Mucosa of stomach (tissue), 1 donor: ENCODE data around the gene TMEM131L.
"Not testable (repeated sequence)": the region's sequence is repeated elsewhere in the genome, so short reads cannot be mapped to it uniquely, and the experiment has no call there.

ENCODE experiments used
- H3K27me3 ChIP-seq: one replicate; pipeline ENCODE4 v1.7.0; 2013; ENCODE audit warnings: mild to moderate bottlenecking, low read length; ENCODE audit not compliant: control insufficient read depth, insufficient read depth
- H3K36me3 ChIP-seq: one replicate; pipeline ENCODE4 v1.7.0; 2013; ENCODE audit warnings: low read length; ENCODE audit not compliant: control insufficient read depth, insufficient read depth
- H3K4me1 ChIP-seq: one replicate; pipeline ENCODE4 v1.7.0; 2013; ENCODE audit warnings: mild to moderate bottlenecking, low read length; ENCODE audit not compliant: control insufficient read depth, insufficient read depth
- H3K4me3 ChIP-seq: one replicate; pipeline ENCODE4 v1.7.0; 2013; ENCODE audit warnings: low read length
- H3K9ac ChIP-seq: one replicate; pipeline ENCODE4 v1.7.0; 2013; ENCODE audit warnings: mild to moderate bottlenecking, low read length, moderate library complexity
- H3K9me3 ChIP-seq: one replicate; pipeline ENCODE4 v1.7.0; 2013; ENCODE audit warnings: mild to moderate bottlenecking, low read length, moderate library complexity; ENCODE audit not compliant: control insufficient read depth
- donor health status: Pancreatic carcinoma.

TMEM131L gene

DNA sequence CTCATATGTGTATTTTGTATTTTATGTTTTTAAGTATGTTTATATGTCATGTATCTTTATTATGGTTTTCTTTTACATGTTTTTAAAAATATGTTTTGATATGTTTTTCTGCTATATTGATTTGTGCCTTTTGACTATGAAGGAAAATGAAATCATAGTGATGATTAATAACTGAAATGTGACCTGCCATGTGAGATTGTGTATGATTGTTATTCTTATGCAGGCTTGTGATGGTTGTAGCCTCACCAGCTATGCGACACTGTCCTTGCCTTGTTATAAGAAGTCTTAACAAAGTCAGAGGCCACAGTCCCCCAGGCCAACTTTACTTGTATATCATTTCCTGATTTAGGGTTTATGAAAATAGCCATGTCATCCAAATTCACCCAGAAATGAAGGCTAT lies 83.2 kb downstream of the TMEM131L start:
- Histone ChIP-seq H3K36me3 (no peaks in the 10 kb centered on the region), H3K4me1 (no peaks in the 10 kb centered on the region), H3K9me3 (no peaks in the 10 kb centered on the region), H3K27me3 (no peaks in the 10 kb centered on the region), H3K4me3 (no peak overlapping the region), H3K9ac (no peak overlapping the region)

DNA sequence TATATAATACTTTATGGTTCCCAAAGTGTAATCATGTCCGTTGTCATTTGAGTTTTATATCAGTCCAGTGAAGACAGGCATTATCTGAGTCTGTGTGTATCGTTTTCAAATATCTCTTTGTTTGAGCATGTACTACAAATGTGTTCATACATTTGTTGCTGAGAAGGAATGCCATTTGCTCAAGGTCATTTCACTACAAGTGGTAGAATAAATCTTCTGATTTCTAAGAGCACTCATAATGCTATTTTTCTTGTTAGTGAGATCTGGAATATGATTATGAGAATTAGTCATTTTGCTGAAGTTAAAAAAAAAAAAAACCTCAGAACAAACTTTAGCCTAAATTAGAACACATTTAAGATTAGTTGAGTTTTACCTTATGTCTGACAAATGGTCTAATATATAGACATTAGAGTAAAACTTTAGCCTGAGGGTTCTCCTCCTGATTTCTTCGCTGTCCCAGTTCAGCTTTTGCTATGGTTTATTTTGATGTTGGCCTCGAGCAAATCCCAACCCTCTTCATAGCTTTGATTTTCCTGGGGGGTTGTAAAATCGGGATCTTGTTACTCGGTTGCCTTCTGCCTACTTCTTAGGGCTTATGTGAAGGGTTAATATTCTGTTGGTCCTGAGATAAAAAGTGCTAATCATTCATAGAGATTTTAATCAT lies 87.1 kb downstream of the TMEM131L start:
- Histone ChIP-seq H3K4me1 (no peaks in the 10 kb centered on the region), H3K4me3 (no peak overlapping the region), H3K9me3 (no peaks in the 10 kb centered on the region), H3K27me3 (no peaks in the 10 kb centered on the region), H3K9ac (no peak overlapping the region), H3K36me3 (no peaks in the 10 kb centered on the region)

DNA sequence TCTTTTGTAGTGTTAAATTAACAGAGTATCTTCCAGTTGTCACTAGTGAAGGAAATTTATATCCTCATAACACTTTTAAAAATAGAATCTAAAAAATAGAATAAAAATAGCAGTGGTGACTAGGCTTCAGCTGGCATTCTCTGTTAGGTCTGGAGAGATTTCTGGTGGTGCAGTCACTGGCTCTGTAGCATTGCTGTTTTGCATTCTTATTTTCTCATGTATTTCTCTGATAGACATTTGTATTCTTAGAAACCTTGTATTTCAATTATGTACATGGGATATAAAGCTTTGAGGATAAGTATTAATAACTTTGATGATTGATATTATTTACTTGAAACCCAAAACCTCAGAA lies 87.6 kb downstream of the TMEM131L start:
- no peak overlapping the region for H3K9ac ChIP-seq
- H3K36me3 ChIP-seq: no peaks in the 10 kb centered on the region
- no peaks in the 10 kb centered on the region for H3K27me3 ChIP-seq
- H3K9me3 ChIP-seq: no peaks in the 10 kb centered on the region
- H3K4me3 ChIP-seq: no peak overlapping the region
- no peaks in the 10 kb centered on the region for H3K4me1 ChIP-seq

DNA sequence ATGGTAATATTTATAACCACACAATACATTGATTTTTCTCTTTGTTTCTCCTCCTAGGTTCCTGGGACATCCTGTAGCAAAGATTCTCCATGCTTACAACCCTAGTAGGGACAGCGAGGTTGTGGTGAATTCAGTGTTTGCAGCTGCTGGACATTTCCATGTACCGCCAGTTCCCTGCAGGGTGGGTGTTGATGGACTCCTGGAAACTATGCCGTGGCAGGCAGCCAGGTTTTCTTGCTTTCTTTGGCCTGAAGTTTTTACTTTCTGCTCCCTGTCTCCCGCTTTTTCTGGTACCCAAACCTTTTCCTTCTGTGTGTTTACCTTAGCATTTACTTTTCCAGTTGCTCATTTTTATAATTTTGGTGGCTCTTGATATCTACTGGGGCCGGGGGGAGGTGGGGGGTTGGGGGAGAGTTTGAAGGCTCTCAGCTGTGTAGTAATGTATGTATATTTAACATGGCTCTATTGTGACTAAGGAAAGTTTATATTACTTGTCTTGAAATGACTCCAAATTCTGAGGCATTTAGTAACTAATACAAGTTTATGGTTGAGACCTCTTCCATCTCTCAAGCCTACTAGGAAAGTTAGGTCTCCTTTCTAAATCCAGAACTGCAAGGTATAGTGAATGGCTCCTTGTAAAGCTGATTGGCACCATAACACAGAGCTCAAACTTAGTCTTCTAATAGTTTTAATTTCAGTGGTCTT lies 89.7 kb downstream of the TMEM131L start:
- H3K36me3 ChIP-seq: no peaks in the 10 kb centered on the region
- no peaks in the 10 kb centered on the region for H3K9me3 ChIP-seq
- no peaks in the 10 kb centered on the region for H3K4me1 ChIP-seq
- H3K9ac ChIP-seq: no peak overlapping the region
- H3K4me3 ChIP-seq: no peak overlapping the region
- no peaks in the 10 kb centered on the region for H3K27me3 ChIP-seq

DNA sequence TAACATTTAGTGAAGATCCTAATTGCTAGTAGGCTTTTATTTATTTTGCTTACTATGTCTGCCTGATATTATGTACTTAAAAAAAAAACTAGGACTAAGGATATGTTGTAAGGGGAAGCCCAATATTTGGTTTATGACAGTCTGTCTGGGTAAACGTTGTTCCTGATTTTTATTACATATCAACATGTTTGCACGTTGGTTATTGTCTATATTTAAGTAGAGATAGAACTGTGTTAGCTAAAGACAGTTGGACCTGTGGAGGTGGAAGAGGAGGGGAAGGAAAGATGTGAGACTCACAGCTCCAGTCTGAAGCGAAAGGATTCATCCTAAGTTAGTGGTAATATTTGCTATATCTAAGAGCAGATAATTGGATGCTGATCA lies 90.3 kb downstream of the TMEM131L start:
- no peaks in the 10 kb centered on the region for H3K9me3 ChIP-seq
- no peak overlapping the region for H3K4me3 ChIP-seq
- no peaks in the 10 kb centered on the region for H3K4me1 ChIP-seq
- no peaks in the 10 kb centered on the region for H3K27me3 ChIP-seq
- no peaks in the 10 kb centered on the region for H3K36me3 ChIP-seq
- no peak overlapping the region for H3K9ac ChIP-seq

DNA sequence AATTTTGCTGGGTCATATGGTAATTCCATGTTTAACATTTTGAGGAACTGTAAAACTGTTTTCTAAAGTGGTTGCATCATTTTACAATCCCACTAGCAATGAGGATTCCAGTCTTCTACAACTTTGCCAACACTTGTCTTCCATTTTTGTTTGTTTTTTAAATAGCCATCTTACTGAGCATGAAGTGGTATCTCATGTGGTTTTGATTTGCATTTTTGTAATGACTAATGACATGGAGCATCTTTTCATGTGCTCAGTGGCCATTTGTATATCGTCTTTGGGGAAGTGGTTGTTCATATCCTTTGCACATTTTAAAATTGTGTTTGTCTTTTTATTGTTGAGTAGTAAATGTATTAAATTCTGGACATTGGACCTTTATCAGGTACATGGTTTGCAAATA lies 94.7 kb downstream of the TMEM131L start:
- Histone ChIP-seq H3K4me3 (no peak overlapping the region), H3K27me3 (no peaks in the 10 kb centered on the region), H3K4me1 (peaks cover 16% of the 10 kb centered on the region), H3K9ac (no peak overlapping the region), H3K36me3 (no peaks in the 10 kb centered on the region), H3K9me3 (no peaks in the 10 kb centered on the region)

DNA sequence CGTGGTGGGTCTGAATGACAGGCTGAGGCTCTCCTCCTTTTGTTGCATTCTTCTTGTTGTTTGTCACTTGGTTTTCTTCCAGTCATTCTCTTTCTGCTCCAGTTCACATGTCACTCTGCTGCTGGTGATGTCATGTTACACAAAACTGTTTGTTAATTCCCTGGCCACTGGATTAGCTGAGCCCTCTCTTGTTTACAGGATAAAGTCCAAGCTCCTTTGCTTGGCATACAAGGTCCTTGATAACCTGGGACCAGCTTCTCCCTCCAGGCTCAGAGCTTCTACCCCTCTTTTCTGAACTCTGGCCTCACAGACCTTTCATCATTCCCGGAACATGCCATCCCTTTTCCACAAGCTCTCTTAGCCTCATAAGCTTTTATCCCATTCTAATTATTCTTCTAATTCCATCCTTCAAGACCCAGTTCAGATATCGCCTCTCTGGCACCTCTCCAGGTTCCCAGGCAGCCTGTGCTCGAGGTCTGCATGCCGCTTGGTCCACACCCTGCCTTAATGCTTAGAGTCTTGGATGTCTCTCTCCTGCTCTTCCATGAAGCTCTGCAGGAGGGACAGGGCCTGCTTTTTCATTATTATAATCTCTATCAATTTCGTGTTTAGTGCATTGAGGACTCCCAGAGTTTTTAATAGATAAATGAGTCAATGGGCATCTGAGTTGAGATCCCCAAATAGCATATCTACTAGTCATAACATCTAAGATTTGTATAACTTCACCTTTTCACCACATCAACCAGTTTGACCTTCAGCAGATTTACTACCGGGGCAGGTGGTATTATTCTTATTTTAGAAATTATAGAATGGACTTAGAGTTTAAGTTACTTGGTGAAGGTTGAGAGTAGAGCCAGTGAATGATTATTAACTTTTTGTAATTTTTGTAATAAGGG lies 98.7 kb downstream of the TMEM131L start:
- no peaks in the 10 kb centered on the region for H3K36me3 ChIP-seq

DNA sequence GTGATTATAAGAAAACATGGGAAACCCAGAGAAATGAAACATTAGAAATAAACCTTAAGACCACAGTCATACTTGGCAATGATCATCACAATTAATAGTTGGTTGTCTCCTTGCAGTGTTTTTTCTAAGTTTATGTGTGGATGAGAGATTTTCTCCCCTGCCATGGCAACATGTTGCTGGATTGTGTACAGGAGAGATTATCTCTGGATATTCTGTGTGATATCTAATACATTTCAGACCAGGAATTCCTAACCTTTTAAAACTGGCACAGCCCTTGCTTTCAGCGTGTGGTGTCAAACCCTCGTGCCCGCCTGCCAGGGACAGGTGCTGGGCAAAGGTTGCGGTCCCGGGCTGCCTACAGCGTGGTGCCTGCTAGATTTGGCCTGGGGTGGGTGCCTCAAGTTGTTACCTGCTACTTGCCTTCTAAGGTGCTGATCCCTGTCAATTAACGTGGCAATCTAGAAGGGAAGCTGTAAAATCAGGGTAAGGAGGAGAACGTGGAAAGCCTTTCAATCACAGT lies 100.5 kb downstream of the TMEM131L start:
- no peak overlapping the region for H3K4me3 ChIP-seq
- H3K4me1 ChIP-seq: peaks cover 23% of the 10 kb centered on the region
- H3K9ac ChIP-seq: no peak overlapping the region
- no peaks in the 10 kb centered on the region for H3K27me3 ChIP-seq
- no peaks in the 10 kb centered on the region for H3K9me3 ChIP-seq
- H3K36me3 ChIP-seq: no peaks in the 10 kb centered on the region

More for the DNA sequence above, 98.7 kb downstream of the TMEM131L start:
- Histone ChIP-seq H3K4me1 (peaks cover 23% of the 10 kb centered on the region), H3K9me3 (no peaks in the 10 kb centered on the region), H3K27me3 (no peaks in the 10 kb centered on the region), H3K4me3 (no peak overlapping the region), H3K9ac (peak overlapping the region; percentile 26)

DNA sequence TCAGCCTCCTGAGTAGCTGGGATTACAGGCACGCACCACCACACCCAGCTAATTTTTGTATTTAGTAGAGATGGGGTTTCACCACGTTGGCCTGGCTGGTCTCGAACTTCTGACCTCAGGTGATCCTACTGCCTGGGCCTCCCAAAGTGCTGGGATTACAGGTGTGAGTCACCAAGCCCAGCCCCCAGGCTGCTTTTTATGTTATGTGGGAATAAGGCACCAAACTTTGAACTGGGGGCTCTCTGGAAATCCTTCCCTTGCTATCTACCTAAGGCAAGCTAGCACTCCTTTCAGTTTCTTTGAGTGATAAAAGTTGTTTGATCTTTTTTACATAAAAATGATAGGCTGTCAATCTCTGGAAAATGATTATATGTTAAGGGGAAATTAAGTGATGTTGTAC lies 101.5 kb downstream of the TMEM131L start:
- H3K4me3 ChIP-seq, H3K27me3 ChIP-seq, H3K9me3 ChIP-seq, H3K36me3 ChIP-seq, H3K9ac ChIP-seq: not testable (repeated sequence)
- H3K4me1 ChIP-seq: peaks cover 23% of the 10 kb centered on the region

DNA sequence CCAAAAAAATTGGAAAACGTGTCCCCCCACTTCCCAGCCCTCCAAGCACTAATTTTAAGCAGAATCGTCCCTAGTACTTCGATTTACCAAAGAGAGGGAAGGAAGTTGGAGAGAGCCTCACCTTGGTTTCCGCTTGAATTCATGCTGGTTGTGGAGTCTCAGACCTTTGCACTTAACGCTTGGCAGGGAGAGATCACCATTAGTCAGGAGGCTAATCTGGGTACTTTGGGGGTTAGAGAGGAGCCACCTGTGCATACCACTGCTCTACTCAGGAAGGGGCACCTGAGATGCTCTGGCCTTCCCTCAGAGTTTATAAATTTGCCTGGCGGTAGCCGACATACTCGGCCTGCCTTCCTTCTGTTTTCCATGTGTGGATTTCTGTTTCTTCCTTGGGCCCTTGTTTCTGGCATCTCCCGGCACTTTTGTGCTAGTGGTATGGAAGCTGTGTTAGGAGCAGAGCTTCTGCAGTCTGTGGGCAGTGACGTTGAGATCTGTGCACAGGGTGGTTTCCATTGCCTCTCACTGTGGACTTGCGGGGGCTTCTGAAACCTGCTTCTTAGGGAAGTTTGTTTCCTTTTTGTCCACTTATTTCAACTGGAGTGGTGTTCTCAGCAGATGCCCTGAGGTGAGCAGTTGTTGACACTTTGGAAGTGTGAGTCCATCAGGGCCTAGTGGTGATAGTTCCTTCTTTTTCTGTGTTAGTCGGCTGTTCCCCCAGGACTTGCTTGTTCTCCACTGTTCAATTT lies 104.2 kb downstream of the TMEM131L start:
- peaks cover 14% of the 10 kb centered on the region for H3K4me1 ChIP-seq
- H3K9ac ChIP-seq: no peak overlapping the region
- no peak overlapping the region for H3K4me3 ChIP-seq
- H3K9me3 ChIP-seq: no peaks in the 10 kb centered on the region
- no peaks in the 10 kb centered on the region for H3K27me3 ChIP-seq
- H3K36me3 ChIP-seq: no peaks in the 10 kb centered on the region

DNA sequence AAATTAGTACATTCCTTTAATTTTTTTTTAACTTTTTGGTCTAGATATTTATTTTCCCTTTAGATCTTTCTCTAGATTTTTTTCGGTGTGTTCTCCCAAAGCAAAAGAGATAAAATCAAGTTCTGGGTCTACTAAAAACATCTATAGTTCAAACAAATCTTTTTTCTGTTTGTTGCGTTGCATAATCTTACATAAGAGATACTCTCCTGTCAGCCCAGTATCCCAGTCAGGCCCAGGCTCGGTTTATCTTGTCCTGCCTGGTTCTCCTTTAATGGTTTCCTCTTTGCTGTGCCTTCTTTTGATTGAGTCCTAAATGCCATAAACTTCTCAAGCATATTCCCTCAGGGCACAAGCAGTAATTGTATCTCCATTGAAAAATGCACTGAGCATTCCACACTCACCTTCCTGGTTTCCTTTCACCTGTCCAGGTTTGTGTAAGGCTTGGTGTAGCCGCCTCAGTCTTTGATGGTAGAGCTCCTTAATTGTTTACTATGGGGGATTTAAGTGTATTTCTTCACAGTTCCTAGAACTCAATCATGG lies 104.9 kb downstream of the TMEM131L start:
- Histone ChIP-seq H3K36me3 (no peaks in the 10 kb centered on the region), H3K4me1 (peaks cover 17% of the 10 kb centered on the region), H3K4me3 (no peak overlapping the region)

More for the DNA sequence above, 104.9 kb downstream of the TMEM131L start:
- Histone ChIP-seq H3K27me3 (no peaks in the 10 kb centered on the region), H3K9me3 (no peaks in the 10 kb centered on the region), H3K9ac (no peak overlapping the region)
